ENCODE results near the gene LCP2.

DNA sequence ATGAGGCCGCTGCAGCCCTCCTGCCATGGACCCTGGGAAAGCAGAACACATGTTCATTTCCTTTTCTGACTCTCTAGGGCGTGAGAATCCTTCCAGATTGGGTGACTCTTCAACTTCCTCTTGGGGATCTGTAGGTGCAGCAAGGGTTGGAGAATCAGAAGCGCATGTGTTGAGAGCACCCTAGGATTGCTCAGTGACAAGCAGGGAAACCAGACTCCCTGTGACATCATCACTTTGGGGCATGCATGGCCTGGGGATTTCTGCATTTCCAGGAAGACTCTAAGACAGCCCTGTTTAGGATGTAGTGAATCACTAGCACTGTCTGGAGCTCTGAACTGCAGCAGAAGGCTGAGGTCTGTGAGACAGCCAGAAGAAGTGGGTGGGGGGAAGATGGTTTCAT lies 15.1 kb upstream of the LCP2 start:
- TF ChIP-seq, protein P1, sequence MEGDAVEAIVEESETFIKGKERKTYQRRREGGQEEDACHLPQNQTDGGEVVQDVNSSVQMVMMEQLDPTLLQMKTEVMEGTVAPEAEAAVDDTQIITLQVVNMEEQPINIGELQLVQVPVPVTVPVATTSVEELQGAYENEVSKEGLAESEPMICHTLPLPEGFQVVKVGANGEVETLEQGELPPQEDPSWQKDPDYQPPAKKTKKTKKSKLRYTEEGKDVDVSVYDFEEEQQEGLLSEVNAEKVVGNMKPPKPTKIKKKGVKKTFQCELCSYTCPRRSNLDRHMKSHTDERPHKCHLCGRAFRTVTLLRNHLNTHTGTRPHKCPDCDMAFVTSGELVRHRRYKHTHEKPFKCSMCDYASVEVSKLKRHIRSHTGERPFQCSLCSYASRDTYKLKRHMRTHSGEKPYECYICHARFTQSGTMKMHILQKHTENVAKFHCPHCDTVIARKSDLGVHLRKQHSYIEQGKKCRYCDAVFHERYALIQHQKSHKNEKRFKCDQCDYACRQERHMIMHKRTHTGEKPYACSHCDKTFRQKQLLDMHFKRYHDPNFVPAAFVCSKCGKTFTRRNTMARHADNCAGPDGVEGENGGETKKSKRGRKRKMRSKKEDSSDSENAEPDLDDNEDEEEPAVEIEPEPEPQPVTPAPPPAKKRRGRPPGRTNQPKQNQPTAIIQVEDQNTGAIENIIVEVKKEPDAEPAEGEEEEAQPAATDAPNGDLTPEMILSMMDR (tag by site-specific recombination; IDR thresholded peaks at IDR 0.05), result no peak
- TF ChIP-seq IKZF3 (tag by site-specific recombination; IDR thresholded peaks at IDR 0.05) (no peak), TRIM28 (IDR thresholded peaks at IDR 0.05; ENCODE audit: borderline replicate concordance, low read length) (no peak), MZF1 (tag by site-specific recombination; IDR thresholded peaks at IDR 0.05; ENCODE audit: borderline replicate concordance) (no peak), ZNF791 (tag by site-specific recombination; IDR thresholded peaks at IDR 0.05) (no peak), ZNF350 (tag by site-specific recombination; IDR thresholded peaks at IDR 0.05) (no peak), ZNF140 (tag by site-specific recombination; IDR thresholded peaks at IDR 0.05) (no peak), ZNF184 (tag by site-specific recombination; IDR thresholded peaks at IDR 0.05) (no peak), ZNF501 (tag by site-specific recombination; IDR thresholded peaks at IDR 0.05) (no peak), ZFP3 (tag by site-specific recombination; IDR thresholded peaks at IDR 0.05; ENCODE audit: low read depth) (no peak)
